ENCODE data around the gene GPHA2.

The GPHA2 gene

DNA sequence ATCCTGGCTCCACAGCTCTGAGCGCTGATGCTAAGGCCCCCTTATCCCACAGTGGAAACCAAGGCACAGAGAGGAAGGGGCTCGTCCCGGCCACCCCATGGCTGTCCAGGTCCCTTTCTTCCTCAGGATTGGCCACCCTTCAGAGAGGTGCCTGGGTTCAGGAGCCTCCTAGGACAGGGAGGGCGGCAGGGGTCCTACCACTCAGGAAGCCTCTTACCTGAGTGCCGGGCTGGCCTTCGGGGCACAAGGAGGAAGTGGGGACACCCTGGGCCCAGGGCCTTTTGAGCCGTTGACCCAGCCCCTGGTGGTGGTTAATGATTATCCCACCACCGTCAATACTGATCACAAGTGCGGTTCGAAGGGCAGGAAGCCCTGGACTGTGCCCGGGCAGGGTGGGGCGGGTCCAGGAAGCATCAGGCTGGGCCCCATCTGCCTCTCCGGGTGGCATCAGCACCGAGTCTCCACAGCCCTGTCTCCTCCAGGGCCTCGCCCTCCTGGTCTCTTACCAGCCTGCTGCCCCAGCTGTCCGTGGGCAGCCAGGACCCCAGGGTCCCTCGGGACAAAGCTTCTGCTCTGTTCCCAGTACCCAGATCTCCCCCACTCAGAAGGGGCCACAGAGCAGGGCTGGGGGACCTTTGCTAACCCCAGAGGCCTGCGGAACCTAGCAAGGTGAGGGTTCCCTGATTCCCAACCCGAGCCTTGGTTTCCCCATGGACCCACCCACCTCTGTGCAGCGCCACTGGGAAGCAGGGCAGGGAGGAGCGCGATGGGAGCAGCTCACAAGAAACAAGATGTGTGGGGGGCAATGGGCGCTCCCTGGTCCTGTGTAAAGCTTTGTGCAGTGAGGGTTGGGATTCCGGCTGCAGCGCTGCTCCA, 42.3 kb downstream of the GPHA2 start:
- TF ChIP-seq, protein P1, sequence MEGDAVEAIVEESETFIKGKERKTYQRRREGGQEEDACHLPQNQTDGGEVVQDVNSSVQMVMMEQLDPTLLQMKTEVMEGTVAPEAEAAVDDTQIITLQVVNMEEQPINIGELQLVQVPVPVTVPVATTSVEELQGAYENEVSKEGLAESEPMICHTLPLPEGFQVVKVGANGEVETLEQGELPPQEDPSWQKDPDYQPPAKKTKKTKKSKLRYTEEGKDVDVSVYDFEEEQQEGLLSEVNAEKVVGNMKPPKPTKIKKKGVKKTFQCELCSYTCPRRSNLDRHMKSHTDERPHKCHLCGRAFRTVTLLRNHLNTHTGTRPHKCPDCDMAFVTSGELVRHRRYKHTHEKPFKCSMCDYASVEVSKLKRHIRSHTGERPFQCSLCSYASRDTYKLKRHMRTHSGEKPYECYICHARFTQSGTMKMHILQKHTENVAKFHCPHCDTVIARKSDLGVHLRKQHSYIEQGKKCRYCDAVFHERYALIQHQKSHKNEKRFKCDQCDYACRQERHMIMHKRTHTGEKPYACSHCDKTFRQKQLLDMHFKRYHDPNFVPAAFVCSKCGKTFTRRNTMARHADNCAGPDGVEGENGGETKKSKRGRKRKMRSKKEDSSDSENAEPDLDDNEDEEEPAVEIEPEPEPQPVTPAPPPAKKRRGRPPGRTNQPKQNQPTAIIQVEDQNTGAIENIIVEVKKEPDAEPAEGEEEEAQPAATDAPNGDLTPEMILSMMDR (IDR thresholded peaks at IDR 0.05; ENCODE audit: control insufficient read depth, insufficient read depth, low read depth, low read length, missing control alignments): no peak
- no peak overlapping the region for H3K4me3 ChIP-seq (ENCODE audit: control insufficient read depth, low read depth, low read length)
- DNase-seq (ENCODE audit: low read depth): no peak

DNA sequence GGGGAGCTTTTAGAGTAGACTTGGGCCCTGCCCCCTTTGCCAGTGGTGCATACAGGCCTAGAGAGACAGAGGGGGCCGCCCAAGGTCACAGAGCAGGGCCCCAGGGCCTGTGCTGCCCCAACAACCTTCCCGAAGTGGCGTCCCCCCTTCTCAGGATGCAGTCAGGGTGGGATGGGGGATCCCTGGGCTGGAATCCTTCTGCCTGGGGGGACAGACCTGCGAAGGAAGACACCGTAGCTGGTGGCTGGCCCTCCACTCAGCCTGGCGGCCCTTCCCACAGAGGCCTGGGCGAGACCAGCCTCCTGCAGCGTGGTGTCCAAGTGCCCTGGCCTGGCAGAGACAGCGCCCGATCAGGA, 42.9 kb downstream of the GPHA2 start:
- TF ChIP-seq, protein P1 (IDR thresholded peaks at IDR 0.05; ENCODE audit: control insufficient read depth, insufficient read depth, low read depth, low read length, missing control alignments): no peak
- no peak for DNase-seq (ENCODE audit: low read depth)
- H3K4me3 ChIP-seq (ENCODE audit: control insufficient read depth, low read depth, low read length): no peak overlapping the region

DNA sequence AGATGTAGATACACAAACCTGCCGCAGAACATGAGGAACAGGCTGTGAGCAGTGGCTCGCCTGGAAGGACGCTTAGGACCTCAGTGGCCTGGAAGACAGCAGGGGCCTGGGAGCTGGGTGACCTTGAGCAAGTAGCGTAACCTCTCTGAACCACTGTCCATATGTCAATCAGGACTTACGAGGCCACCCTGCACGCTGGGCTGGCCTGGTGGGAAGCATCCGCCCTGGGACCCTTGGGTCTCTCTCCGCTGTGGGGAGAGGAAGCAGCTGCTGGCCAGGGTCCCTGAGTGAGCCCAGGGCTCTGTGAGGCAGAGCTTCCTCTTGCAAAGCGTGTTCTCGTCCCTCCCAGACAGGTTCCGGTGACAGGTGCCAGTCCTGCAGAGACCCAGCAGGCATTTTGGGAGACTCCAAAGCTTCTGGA, 43.3 kb downstream of the GPHA2 start:
- H3K4me3 ChIP-seq (ENCODE audit: control insufficient read depth, low read depth, low read length): no peak overlapping the region
- no peak for DNase-seq (ENCODE audit: low read depth)
- TF ChIP-seq, protein P1 (IDR thresholded peaks at IDR 0.05; ENCODE audit: control insufficient read depth, insufficient read depth, low read depth, low read length, missing control alignments): no peak

DNA sequence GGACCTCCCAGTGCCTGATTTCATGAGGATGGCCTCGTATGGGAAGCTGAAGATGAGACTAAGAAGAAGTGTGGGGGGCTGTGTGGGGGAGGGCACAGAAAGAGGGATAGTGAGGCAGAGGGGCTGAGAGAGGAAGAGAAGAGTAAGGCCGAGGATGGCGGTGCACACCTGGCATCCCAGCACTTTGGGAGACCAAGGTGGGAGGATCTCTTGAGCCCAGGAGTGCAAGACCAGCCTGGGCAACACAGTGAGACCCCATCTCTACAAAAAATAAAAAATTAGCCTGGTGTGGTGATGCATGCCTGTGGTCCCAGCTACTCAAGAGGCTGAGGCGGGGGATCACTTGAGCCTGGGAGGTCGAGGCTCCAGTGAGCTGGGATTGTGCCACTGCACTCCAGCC, 43.8 kb downstream of the GPHA2 start:
- TF ChIP-seq, protein P1 (IDR thresholded peaks at IDR 0.05; ENCODE audit: control insufficient read depth, insufficient read depth, low read depth, low read length, missing control alignments): no peak
- H3K4me3 ChIP-seq (ENCODE audit: control insufficient read depth, low read depth, low read length): no peak overlapping the region
- no peak for DNase-seq (ENCODE audit: low read depth)

DNA sequence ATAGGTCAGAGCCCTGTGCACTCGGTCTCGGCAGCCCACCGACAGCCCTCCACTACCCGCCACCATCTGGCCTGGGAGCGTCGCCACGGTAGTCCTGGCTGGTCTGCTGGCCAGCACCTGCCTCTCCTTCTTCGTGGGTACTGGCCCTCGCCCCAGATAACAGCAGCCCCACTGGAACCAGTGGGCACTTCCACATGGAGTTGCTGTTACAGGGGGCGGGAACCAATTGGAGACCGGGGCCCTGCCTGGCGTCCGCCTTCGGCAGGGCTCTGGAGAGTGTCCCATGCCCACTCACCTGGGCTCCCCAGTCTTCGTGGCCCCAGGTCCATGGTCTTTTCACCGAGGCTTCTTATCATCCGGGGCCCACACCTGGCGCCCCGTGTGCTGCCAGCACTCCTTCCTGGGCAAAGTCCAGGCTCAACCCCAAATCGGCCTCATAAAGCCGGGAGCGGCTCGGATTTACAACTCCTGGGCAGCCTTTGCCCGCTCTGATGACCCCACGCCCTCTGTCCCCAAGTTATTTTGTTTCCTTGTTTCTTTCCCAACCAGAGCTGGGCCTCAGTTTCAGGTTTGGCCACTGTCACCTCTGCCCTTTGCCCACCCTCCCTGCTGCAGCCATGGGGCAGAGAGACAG, 44.4 kb downstream of the GPHA2 start:
- TF ChIP-seq, protein P1 (IDR thresholded peaks at IDR 0.05; ENCODE audit: control insufficient read depth, insufficient read depth, low read depth, low read length, missing control alignments): no peak
- no peak for DNase-seq (ENCODE audit: low read depth)
- H3K4me3 ChIP-seq (ENCODE audit: control insufficient read depth, low read depth, low read length): no peak overlapping the region

DNA sequence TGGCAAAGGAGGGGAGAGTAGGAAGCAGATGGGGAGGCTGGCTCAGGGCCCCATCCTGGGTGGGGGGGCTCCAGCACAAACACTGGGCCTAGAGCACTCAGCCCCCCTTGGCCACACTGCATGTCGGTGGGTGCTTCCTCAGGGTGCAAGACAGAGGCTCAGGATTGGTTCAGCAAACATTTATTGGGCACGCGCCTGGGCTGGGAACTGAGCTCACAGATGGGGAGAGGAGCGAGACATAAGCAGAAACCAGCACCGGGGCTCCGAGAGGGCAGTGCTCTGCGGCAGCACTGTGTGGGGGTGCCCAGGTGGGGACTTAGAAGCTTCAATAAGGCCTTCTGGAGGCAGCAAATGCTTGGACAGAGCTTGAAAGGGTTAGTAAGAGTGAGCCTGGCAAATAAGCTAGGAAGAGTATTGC, 45.2 kb downstream of the GPHA2 start:
- TF ChIP-seq, protein P1 (IDR thresholded peaks at IDR 0.05; ENCODE audit: control insufficient read depth, insufficient read depth, low read depth, low read length, missing control alignments): no peak
- no peak for DNase-seq (ENCODE audit: low read depth)
- H3K4me3 ChIP-seq (ENCODE audit: control insufficient read depth, low read depth, low read length): no peak overlapping the region

Measured in AG09309 (cell line).